Lung (tissue), 12 donors: Measurements from ENCODE around the gene GALNT3. TPM values are rescaled to one million over a fixed set of nuclear protein-coding genes. Genes with fewer than 3 reads are reported as not detected.

Experiments
- ATAC-seq: fragments of 200-7000 bp; cut with Tn5 transposase; one replicate; pipeline ENCODE4 v1.9.1; 2020; ENCODE audit warnings: moderate number of reproducible peaks; ENCODE audit not compliant: insufficient read depth, low FRiP score
- DNase-seq, 3 donors: peaks; one replicate each; pipeline ENCODE4 v3.0.0-alpha.2; 2013 to 2017
- H3K27ac ChIP-seq, 2 donors: one replicate each; pipeline ENCODE4 v1.5.1; 2013; ENCODE audit warnings: mild to moderate bottlenecking in 2 of 2, moderate library complexity in 2 of 2, control low read depth in 1 of 2, inconsistent platforms in 1 of 2, low read depth in 1 of 2, low read length in 1 of 2
- H3K27me3 ChIP-seq, 3 donors: one replicate each; pipeline ENCODE4 v1.5.1; 2013; ENCODE audit warnings: low read length in 2 of 3; ENCODE audit not compliant: control insufficient read depth in 3 of 3, insufficient read depth in 3 of 3
- H3K36me3 ChIP-seq, 4 donors: one replicate each; pipeline ENCODE4 v1.5.1; 2013; ENCODE audit warnings: low read length in 4 of 4, mild to moderate bottlenecking in 1 of 4, moderate library complexity in 1 of 4; ENCODE audit not compliant: control insufficient read depth in 4 of 4, insufficient read depth in 4 of 4
- H3K4me1 ChIP-seq, 5 donors: one replicate each; pipeline ENCODE4 v1.5.1; 2013; ENCODE audit warnings: low read length in 5 of 5, mild to moderate bottlenecking in 2 of 5, moderate library complexity in 1 of 5; ENCODE audit not compliant: control insufficient read depth in 5 of 5, insufficient read depth in 5 of 5
- H3K4me3 ChIP-seq: one replicate; pipeline ENCODE4 v1.5.1; 2013; ENCODE audit warnings: mild to moderate bottlenecking, control low read depth, moderate library complexity
- H3K9ac ChIP-seq, 2 donors: one replicate each; pipeline ENCODE4 v1.5.1; 2013; ENCODE audit warnings: low read length in 2 of 2, control low read depth in 1 of 2; ENCODE audit not compliant: insufficient read depth in 1 of 2
- H3K9me3 ChIP-seq, 4 donors: one replicate each; pipeline ENCODE4 v1.5.1; 2013; ENCODE audit warnings: low read length in 3 of 4, mild to moderate bottlenecking in 1 of 4, moderate library complexity in 1 of 4; ENCODE audit not compliant: control insufficient read depth in 4 of 4, insufficient read depth in 3 of 4
- CTCF ChIP-seq: IDR thresholded peaks from 2 replicates; pipeline ENCODE4 v1.5.1; 2012; ENCODE audit warnings: mild to moderate bottlenecking; ENCODE audit errors: control extremely low read depth, extremely low read depth
- WGBS, 2 donors: extraction: QIAGEN DNeasy Blood & Tissue Kit; methylation state at CpG; one replicate each; pipeline ENCODE4 v1.1.7; 2013; 5-methylcytosine and 5-hydroxymethylcytosine counted together
- polyA plus RNA-seq, 2 donors: library from polyadenylated mRNA; stranded (reverse); fragments of 200-250 nt; gene quantifications; one replicate each; pipeline ENCODE4 v1.2.1, GENCODE V29; 2013
- total RNA-seq, 2 donors: library from RNA; depleted of rRNA in 1 of 2; stranded (reverse); fragments of >200 nt in 1 of 2; gene quantifications; one replicate each; pipeline ENCODE4 v1.2.1, GENCODE V29; 2014 to 2021
- donor health status: control.
- donor health status: control.
- donor health status: Bipolar disorder and iron deficiency.
- donor health status: healthy.
- donor health status: DM: yes; HTN: yes; CAD: no.

Gene GALNT3
- total and polyA plus RNA-seq, 4 donors = 15.4 to 41.9 (median 22.8) TPM

DNA sequence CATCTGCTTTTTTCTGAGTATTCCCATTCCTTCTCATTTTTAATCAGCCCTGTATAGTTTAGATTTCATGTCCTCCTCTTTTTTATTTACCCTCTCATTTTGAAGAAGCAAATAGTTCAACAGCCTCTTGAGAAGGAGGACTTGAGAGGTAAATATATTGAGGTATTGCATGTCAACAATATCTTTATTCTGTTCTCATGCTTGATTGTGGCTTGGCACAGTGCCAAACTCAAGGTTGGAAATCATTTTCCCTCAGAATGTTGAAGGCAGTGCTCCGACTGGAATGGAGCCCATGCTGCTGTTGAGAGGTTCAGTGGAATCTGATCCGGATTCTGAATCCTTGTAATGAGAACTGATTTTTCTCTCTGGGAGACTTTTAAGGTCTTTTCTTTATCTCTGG lies 31.0 kb upstream of the GALNT3 start:
- ATAC-seq (no peak), DNase-seq (peak; percentile 36 to 75 (median 49))
- WGBS, 2 donors = 35 to 38% methylated on average over 2 of the region's 2 CpGs
- H3K4me3 ChIP-seq = no peak overlapping the region
- TF ChIP-seq CTCF = no peak
- no peak overlapping the region for H3K27ac ChIP-seq
- peaks cover 0 to 18% (median 15%) of the 10 kb centered on the region in 3 donors for H3K27me3 ChIP-seq
- peaks cover 0 to 22% (median 11%) of the 10 kb centered on the region in 5 donors for H3K4me1 ChIP-seq
- no peak overlapping the region for H3K9ac ChIP-seq
- no peaks in the 10 kb centered on the region for H3K36me3 ChIP-seq
- no peaks in the 10 kb centered on the region for H3K9me3 ChIP-seq

GRCh38 chr2:165820296-165820695 lies 26.2 kb upstream of the GALNT3 start:
- Histone ChIP-seq H3K4me1 (peaks cover 0 to 4% (median 0%) of the 10 kb centered on the region in 5 donors), H3K27me3 (peaks cover 0 to 15% (median 14%) of the 10 kb centered on the region in 3 donors), H3K27ac (no peak overlapping the region), H3K36me3 (no peaks in the 10 kb centered on the region), H3K9me3 (no peaks in the 10 kb centered on the region), H3K9ac (no peak overlapping the region), H3K4me3 (no peak overlapping the region)
- ATAC-seq (no peak), DNase-seq (no peak)
- WGBS, 2 donors = 45 to 78% methylated on average over 2 of the region's 2 CpGs
- no peak for TF ChIP-seq CTCF

DNA sequence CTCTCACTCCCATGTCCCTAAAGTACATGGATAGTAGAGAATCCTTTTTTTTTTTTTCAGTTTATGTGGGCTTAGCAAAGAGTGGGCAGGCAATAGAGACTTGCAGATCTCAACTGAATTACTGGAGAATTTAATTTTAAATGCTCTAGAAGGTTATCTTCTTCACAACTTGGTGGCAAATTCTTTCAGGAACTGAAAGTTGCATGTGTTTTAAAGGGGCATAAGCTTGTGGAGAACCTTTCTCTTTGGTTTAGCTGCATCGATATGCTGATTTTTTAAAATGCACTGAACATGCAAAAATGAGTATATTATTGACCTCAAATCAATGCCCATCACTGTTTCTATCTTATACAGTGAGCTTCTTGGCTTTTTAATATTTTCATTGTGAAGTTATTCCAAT lies 24.9 kb upstream of the GALNT3 start:
- H3K36me3 ChIP-seq = no peaks in the 10 kb centered on the region
- H3K27me3 ChIP-seq = peaks cover 0 to 15% (median 14%) of the 10 kb centered on the region in 3 donors
- ATAC-seq (no peak), DNase-seq (no peak)
- H3K9ac ChIP-seq = no peak overlapping the region
- no peak overlapping the region for H3K27ac ChIP-seq
- 80 to 94% methylated on average over 1 of the region's 1 CpG for WGBS, 2 donors
- no peak for TF ChIP-seq CTCF
- no peak overlapping the region for H3K4me3 ChIP-seq
- H3K9me3 ChIP-seq = no peaks in the 10 kb centered on the region
- H3K4me1 ChIP-seq = peaks cover 0 to 4% (median 0%) of the 10 kb centered on the region in 5 donors
